AG20443 (cell line): ENCODE results near the gene FTH1.

Source experiments
- DNase-seq: peaks from one replicate; pipeline ENCODE4 v3.0.0; 2012; ENCODE audit warnings: low spot score, mixed read lengths

FTH1 gene

DNA sequence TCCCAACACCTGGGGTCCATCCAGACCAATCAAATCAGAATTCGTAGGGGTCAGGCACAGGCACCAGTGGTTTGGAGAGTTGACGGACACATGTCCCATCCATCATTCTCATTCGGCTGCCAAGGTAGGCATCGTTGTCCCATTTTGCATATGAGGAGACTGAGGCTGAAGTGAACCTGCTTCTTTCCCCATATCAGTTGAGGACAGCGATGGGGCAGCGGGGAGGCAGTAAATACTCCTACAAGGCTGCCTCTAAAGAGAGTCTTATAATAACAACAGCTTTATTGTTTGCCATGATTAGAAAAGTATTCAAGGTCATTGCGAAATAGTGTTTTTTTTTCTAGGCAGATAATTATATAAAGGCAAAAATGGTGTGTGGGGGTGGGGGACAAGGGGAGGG lies 18.9 kb downstream of the FTH1 start:
- no peak for DNase-seq

DNA sequence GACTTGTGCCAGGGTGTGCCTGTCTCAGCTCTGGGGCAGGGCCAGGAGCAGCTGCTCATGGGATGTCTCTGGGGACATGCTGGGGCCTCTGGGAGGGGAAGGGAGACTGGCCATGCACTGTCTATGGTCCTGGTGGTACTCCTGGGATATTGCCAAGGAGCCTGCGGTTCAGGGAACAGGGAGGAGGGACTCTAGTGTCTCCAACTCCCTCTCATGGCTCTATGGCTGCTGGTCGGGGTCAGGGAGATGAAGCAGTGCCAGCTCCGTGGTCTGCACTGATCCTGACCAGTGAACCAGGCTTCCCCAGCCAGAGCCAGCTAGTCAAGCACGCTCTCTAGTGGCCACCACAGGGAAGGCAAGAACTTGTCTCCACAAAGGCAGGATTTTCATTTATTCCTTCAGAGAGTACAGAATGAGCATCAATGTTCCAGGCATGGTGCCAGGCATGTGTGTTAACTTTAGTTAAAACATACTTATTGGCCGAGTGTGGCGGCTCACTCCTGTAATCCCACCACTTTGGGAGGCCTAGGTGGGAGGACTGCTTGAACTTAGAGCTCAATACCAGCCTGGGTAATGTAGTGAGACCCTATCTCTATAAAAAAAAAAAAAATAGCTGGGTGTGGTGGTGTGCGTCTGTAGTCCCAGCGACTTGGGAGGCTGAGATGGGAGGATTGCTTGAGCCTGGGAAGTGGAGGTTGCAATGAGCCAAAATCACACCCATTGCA lies 19.8 kb downstream of the FTH1 start:
- peak; percentile 91 for DNase-seq

DNA sequence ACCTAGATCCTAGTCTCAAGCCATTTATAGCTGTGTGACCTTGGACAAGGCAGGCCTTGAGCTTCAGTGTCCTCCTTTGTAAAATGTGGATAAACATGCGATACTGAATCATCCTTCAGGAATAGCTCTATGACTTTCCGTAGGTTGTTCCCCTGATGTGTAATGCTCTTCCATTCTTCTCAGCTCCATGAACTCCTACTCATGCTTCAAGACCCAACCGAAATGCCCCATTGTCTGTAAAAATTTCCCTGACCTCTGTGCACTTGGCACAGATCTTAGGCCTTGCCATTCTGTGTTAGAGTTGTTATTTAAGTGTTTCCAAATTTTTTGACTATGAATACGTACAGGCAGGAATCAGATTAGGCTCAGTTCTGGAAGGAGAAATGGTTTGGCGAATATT lies 20.5 kb downstream of the FTH1 start:
- no peak for DNase-seq

DNA sequence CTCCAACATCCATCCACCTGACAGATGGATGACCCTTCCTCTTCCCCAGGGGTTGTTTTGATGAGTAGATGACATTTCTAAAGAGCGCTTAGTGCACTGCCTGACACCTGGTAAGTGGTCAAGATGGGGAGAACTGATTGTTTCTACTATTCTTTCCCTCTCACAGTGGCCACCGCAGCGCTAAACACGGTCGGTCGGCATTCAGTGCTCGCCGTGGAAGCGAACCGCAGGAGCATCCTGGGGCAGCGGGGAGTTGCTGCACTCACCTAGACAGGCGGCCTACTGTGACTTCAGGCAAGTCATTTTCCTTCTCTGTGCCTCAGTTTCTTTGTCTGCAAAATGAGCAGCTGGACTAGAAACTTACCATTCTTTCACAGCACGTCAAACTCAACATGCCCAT lies 22.2 kb downstream of the FTH1 start:
- no peak for DNase-seq

DNA sequence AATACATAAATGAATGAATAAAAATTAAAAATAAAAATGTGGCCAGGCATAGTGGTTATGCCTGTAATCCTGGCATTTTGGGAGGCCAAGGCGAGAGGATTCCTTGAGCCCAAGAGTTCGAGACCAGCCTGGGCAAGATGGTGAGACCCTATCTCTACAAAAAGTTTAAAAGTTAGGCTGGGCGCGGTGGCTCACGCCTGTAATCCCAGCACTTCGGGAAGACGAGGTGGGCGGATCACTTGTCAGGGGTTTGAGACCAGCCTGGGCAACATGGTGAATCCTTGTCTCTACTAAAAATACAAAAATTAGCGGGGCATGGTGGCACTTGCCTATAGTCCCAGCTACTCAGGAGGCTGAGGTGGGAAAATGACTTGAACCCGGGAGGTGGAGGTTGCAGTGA lies 27.0 kb downstream of the FTH1 start:
- DNase-seq = no peak

DNA sequence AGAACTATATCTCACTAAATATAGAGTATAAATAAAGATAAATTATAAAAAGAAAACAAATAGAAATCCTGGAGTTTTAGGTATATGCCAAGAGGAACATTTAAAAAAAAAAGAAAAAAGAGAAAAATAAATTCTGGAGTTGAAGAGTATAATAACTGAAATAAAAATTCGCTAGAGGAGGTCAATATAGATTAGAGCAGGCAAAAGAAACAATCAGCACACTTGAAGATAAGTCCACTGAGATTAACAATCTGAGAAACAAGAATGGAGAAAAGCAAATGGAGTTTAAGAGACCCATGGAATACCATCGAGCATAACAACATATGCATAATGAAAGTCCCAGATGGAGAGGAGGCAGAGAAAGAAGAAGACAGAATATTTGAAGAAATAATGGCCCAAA lies 31.6 kb downstream of the FTH1 start:
- DNase-seq = no peak

DNA sequence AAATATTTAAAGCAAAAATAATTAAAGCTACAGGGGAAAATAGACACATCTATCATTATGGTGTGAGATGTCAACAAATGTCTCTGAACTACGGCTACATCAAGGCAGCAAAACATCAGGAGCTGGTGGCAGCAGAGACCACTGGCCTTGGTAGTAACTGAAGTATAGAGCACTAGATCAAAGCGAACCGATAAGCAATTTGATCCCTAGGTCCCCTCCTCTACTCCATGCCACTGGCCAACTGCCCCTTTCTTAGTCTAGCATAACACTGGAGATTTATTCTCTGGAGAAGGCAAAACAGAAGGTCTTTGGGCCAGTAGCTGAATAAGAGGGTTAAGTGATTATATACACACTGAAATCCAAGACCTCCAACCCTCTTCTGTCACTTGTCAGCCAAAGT lies 36.5 kb downstream of the FTH1 start:
- DNase-seq = no peak

DNA sequence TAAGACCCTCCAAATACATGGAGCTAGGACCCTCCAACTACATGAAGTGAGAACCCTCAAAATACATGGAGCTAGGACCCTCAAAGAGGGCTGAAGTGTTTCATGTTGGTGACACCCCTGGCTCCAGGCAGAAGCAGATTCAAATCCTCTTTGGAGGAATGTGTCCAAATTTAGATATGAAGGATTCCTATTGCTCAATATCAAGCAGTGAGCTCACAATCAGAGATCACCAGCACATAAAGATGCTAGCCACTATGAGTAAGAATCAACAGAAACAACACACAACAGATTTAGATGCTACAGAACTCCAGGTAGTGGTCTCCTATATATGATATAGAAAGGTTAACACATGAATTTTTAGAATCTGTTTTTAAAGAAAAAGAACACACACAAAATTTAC lies 38.8 kb downstream of the FTH1 start:
- peak; percentile 59 for DNase-seq

DNA sequence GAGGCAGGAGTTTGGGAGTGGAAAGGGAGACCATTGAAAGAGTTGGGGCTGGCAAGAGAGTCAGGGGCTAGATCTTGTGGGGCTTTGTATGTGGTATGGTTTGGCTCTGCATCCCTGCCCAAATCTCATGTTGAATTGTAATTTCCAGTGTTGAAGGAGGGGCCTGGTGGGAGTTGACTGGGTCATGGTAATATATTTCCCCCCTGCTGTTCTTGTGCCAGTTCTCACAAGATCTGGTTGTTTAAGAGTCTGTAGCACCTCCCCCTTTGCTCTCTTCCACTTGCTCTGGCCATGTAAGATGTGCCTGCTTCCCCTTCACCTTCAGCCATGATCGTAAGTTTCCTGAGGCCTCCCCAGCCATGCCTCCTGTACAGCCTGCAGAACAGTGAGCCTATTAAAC lies 39.9 kb downstream of the FTH1 start:
- DNase-seq = no peak

DNA sequence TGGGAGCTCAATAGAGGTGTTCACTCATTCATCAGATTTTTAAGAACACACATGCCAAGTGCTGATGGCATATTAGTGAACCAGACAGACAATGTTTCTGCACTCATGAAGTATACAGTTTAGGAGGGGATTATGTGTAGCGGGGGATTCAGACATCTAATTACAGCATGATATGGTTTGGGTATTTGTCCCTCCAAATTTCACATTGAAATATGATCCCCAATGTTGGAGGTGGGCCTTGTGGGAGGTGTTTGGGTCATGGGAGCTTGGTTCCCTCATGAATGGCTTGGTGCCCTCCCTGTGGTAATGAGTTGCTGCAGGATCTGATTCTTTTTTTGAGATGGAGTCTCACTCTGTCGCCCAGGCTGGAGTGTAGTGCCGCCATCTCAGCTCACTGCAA lies 41.2 kb downstream of the FTH1 start:
- DNase-seq = no peak

DNA sequence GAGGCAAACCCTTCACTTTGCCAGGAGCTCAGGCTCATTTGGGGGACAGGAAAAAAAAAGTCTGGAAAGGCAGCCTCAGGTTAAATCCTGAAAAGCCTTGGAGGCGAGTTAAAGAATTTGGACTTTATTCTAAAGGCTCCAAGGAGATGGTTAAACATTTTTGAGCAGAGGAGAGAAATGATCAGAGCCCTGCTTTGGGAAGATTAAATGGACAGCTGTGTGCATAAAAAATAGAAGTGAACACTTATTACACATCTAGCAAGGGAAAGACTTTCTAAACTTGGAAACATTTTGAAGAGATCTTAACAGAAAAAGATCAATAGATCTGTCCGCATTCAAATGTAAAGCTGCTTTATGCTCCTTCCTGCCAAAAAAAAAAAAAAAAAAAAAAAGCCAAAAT lies 41.7 kb downstream of the FTH1 start:
- DNase-seq = no peak

DNA sequence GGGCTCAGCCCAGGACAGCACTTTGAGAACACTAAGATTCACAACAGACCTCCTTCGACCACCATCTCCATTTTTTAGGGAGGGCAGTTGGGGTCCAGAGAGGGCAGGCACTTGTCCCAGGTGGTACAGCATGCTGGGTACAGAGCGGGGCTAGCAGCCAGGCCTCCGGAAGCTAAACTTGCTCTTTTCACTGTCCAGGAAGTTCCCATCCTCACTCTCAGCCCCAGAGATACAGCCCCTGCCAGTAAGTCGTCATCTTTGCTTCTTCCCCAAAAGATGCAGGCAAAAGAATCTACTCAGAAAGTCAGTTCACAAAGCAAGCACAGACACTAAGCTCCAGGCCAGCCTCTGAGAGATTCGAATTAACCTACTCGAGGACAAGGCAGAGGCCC lies 43.4 kb downstream of the FTH1 start:
- peak; percentile 2 for DNase-seq

DNA sequence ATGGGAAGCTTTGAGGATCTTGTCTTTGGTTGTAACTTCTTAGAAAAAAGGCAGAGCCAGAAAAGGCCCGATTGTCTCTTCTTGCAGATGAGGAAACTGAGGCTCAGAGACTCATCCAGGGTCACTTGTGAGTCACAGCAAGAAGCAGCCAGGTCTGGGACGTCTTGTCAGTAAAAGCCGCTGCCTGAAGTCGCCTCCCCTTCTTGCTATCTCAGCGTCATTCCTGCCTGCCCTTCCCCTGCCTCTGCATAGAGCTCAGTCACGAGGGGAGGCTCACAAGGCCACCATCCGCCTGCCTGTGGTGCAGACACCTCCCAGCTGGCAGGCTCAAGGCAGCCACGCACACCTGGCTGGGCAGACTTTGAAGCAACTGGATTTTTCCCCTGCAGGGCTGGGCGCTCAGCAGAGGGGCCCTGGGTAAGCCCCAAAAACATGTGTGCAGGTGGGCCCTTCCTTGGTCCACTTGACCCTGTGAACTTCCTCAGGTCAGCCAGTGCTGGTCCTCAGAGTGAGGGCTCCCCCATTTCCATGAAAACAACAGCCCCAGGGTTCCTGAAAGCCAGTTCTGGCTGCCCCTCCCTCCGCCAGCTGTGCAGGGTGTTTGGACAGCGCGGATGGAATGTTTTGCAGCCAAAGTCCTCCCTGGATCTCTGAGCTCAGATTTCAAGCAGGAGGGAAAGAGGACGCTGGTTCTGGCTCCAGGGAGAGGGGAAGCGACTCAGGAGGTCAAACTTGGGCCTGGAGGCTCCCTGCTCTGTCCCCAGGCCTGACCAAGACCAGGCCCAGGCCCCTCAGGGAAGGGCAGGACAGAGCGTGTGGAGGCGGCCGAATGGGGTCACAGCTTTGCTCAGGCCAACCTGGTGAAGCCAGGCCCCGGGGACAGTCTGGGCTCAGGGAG lies 44.0 kb downstream of the FTH1 start:
- DNase-seq = peak; percentile 74

DNA sequence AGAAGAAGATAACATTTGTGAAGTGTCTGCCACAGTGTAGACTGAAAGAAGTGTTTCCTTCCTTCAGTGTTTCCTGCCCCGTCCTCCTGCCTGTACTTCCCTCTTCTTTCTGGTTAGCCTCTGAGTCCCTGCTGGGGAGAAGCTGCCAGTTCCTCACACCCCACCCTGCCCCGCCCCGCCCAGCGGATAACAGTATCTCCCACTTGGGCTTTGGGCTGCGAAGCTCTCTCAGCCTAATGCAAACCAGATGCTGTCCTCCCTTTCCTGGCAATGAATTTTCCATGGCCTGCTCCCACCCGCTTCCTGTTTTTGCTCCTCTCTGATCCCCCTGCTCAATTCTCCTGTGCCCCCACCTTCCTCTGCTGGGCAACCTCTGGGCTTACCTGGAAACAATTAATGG lies 44.9 kb downstream of the FTH1 start:
- DNase-seq = peak; percentile 91

DNA sequence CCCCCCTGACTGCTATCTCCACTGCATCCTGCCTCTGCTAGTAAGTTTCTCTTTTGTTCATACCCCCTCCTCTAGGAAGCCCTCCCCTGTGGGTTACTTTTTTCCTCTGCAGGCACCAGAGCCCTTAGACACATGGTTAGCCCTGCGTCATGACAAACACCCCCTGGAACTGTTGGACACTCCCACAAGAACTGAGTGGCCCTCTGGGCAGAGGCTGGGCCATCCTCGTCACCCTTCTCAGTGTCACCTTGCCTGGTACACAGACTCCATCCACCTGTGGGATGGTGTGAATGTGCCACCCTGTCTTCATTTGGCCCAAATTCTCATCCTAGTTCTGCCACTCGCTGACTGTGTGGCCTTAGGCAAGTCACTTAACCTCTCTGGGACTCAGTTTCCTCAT lies 46.0 kb downstream of the FTH1 start:
- DNase-seq = no peak

DNA sequence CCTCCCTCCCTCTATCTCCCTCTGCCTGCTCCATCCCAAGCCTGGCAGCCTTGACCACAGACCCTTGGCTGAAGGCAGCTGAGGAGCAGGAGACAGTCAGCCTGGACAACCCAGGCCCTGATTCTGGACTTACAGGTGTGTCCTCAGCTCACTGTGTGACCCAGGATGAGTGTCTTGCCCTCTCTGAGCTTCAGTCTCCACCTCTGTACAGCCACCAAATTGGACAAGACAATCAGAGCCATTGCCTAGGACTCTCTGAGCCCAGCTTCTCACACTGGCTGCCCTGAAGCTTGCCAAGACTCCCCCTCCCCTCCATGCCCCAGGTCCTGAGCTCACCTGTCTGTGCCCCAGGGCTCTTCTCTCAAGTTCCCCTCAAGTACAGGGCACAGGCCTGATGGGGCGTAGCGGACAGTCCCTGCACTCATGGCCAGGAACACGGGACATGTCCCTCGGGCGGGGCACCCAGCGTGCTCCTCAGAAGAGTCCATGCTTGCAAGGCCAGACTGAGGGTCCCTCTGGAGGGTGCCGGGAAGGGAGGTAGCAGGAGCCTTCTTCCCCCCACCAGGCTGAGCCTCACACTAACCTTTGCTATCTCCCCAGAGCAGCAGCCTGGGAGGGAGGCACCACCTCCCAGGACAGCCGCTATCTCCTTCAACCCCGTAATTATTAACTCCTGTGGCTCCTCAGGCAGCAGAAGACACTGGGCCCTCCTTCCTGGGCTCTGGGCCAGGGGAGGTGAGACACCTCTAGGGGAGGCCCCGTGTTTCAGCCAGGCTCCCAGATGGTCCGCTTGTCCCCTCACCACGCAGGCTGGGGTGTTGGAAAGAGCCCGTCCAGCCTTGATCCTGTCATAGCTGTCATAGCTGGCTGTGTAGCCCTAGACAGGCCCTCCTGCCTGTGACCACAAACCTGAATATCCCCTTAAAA lies 47.5 kb downstream of the FTH1 start:
- DNase-seq = peak; percentile 2

DNA sequence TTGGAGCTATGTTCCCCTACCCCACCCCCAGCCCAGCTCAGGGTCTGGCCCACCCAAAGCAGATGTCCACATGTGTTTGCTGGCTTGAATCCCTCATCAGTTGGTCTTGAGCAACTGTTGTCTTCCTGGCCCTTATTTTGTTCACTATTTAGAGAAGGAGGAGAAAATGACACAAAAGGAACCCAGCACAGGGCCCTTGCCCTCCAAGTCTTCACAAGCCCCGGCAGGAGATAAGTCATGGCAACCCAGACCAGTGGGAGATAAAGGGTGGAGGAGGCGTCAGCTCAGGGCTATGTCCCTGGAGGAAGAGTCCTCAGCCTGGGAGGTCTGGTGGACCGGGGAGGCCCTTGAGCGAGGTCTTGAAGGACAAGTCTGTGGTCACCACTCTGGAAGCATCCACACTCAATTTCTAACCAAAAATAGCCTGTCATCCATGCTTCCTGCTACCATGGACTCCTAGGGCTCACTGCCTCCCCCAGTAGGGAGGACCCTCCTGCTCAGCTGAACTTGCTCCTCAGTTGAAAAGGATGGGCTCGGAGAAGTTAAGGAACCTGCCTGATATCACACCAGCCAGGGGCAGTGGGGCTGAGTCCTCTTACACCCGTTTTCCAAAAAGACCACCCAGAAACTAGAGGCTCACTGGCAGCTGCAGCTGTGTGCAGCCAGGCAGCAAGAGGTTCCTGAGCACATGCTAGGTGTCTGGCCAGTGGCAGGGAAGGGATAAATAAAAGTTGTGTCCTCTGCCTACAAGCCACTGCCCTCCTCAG lies 48.3 kb downstream of the FTH1 start:
- peak; percentile 10 for DNase-seq

DNA sequence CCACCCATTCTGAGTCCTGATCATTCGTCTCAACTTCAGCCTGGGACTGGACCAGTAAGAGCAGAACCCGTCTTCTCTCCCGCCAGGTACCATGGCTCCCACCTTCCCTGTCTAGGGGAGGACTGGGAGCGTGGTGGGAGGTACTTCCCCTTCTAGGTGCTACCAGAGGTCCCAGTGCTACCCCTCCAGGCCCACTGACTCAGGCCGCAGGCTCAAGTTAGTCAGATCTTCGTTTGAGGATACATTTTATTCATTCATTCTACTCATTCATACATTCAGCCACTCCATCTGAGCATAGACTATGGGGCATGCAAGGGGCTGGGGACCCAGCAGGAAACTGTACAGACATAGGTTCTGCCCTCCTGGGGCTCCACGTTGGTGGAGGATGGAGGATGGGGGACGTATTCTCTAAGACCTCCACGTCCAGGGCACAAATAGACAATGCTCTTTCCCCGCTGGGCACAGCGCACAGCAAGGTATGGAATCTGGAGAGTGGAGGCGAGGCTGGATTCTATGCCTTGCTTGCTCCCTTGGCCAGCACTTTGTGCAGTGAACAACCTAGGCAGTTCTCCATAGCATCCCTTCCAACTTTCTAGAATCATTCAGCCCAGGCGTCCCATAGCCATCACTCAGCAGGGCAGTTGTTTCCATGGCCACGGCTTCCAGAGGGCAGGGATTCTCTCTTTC lies 49.0 kb downstream of the FTH1 start:
- DNase-seq = peak; percentile 4

DNA sequence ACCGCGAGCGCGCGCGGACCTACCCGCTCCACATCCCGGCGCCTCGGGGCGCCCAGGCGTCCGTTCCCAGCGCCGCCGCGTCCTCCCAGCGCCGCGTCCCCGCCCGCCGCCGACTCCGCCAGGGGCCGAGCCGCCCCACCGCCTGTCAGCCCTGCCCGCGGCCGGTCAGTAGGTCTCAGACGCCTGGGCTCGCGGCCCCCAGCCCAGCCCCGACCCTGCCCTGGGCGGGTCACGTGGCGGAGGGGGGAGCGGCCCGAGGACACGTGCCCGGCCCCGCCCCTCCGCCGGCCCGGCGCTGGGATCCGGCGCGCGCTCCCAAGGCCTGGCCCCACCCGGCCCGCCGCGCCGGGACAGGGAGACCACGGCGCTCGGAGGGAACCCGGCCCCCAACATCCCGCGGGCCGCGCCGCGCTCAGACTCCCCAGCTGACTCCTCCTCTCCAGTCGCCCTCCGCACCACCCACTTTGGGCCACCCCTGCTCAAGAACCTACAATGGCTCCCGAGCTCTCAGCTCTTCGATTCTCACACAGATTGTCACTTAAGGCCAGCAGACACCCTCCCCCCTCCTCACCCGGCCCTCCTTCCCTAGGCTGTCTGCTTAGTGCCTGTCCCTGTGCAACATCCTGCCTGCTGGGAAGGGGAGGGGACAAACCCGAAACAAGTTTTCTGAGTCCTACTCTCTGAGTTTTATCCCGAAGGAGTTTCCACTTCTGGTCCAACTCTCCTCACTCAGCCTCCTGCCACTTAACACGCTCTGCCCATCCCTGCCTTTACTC lies 49.9 kb downstream of the FTH1 start, which contains the start of gene RAB3IL1:
Gene RAB3IL1, minus strand, starts transcription at position 233 of the 776 bp plus-strand sequence. Its CDS starts 199 bp downstream, at position 34.
- peak; percentile 94 for DNase-seq

DNA sequence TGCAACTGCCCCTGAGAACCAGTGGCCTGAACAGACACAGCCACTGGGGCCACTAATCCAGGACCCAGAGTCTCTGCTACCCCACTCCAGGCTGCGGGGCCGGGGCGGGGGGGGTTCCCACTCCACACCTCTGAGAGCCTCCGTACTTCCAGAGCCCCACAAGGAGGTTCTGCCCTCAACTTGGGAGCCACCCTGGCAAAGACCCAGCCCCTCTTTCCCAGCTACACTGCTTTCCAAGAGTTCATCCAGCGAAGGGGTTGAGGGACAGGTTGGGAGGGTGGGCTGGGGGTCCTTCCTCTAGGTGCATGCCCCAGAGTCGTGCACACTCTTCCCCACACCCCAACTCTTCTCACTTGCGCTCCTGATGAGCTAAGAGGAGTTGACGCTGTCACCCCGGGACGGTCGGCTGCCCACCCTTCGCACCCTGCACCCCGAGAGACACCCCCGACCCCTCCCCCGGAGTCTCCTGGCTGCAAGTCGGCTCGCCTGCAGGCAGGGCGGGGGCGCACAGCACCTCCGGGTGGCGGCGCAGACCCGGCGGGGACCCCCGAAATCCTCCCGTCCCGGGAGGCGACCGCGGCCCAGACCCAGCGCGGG lies 50.6 kb downstream of the FTH1 start:
- no peak for DNase-seq
